Mucosa of descending colon (tissue), 3 donors: ENCODE results near the gene TMEM108. TPM values are rescaled to one million over a fixed set of nuclear protein-coding genes. Genes with fewer than 3 reads are reported as not detected.

Experiments used
- ATAC-seq: fragments of 200-7000 bp; cut with Tn5 transposase; one replicate; pipeline ENCODE4 v1.9.1; 2020; ENCODE audit warnings: mild to moderate bottlenecking, moderate library complexity
- DNase-seq, 3 donors: peaks; one replicate each; pipeline ENCODE4 v3.0.0-alpha.2; 2020
- H3K36me3 ChIP-seq: fragments of 200-600 bp; one replicate; pipeline ENCODE4 v1.8.0; 2021; ENCODE audit warnings: low read depth, mild to moderate bottlenecking
- H3K4me1 ChIP-seq: fragments of 200-600 bp; one replicate; pipeline ENCODE4 v1.8.0; 2021; ENCODE audit warnings: low read depth, mild to moderate bottlenecking
- H3K4me3 ChIP-seq: fragments of 200-600 bp; one replicate; pipeline ENCODE4 v1.8.0; 2021; ENCODE audit warnings: mild to moderate bottlenecking
- H3K9me3 ChIP-seq: fragments of 200-600 bp; one replicate; pipeline ENCODE4 v1.8.0; 2021; ENCODE audit warnings: mild to moderate bottlenecking
- intact Hi-C, 2 donors: fragments of 100-400 bp; cut with DNase I in 1 of 2; cut with micrococcal nuclease in 1 of 2; formaldehyde crosslinking; loops; one replicate each; pipeline versions ENCODE4 v1.11.0 to v1.11.1; 2022; cut with DNase I, micrococcal nuclease
- total RNA-seq, 3 donors: library from RNA; stranded (reverse); fragmentation: NEBNext Ultra II Directional in 2 of 3; extraction: Animal tissue kit (Norgen Biotek cat#: 25700) in 2 of 3; gene quantifications; one replicate each; pipeline versions ENCODE4 v1.2.1 to v1.2.4, GENCODE V29; 2021 to 2023
- TF ChIP-seq, protein P1 (sequence below): fragments of 200-600 bp; IDR thresholded peaks from one replicate; pipeline ENCODE4 v1.8.0; 2022; ENCODE audit warnings: antibody characterized with exemption, mild to moderate bottlenecking
- donor health status: DM: no; HTN: no; CAD: no; lungs with moderate emphysema.
- donor health status: DM: no; HTN: no; CAD: no.
- donor health status: DM: no; HTN: yes; CAD: no.

Gene TMEM108
- total RNA-seq, 3 donors from 2014 or later: 0.72 to 3.4 (median 1.1) TPM

GRCh38 chr3:133016838-133017309 is 21.3 kb upstream of the TMEM108 start:
- H3K4me1 ChIP-seq: no peaks in the 10 kb centered on the region
- intact Hi-C loops: no loop called here
- H3K9me3 ChIP-seq: peaks cover under 1% of the 10 kb centered on the region
- TF ChIP-seq, protein P1, sequence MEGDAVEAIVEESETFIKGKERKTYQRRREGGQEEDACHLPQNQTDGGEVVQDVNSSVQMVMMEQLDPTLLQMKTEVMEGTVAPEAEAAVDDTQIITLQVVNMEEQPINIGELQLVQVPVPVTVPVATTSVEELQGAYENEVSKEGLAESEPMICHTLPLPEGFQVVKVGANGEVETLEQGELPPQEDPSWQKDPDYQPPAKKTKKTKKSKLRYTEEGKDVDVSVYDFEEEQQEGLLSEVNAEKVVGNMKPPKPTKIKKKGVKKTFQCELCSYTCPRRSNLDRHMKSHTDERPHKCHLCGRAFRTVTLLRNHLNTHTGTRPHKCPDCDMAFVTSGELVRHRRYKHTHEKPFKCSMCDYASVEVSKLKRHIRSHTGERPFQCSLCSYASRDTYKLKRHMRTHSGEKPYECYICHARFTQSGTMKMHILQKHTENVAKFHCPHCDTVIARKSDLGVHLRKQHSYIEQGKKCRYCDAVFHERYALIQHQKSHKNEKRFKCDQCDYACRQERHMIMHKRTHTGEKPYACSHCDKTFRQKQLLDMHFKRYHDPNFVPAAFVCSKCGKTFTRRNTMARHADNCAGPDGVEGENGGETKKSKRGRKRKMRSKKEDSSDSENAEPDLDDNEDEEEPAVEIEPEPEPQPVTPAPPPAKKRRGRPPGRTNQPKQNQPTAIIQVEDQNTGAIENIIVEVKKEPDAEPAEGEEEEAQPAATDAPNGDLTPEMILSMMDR: no peak
- H3K36me3 ChIP-seq: no peaks in the 10 kb centered on the region
- no peak for DNase-seq
- H3K4me3 ChIP-seq: no peak overlapping the region
- no peak for ATAC-seq

DNA sequence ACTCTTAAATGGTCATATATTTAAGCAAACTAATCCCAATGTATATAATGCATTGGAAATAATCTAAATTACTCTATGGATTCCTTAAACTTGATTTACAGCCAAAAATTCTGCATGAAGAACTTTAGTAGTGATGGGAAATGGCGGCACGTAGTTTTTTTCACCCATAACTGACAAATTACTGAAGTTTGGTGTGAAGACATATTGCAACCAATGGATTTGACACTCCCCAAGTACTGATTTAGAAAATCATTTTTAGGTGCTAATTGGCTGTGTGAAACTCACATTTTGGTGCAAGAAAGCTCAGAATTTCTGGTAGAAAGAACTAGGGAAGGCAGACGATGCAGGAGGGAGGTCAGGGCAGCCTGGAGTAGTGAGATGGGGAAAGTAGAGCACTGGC is 19.3 kb upstream of the TMEM108 start:
- no peak for ATAC-seq

GRCh38 chr3:133021206-133021605 is 17.0 kb upstream of the TMEM108 start:
- TF ChIP-seq, protein P1: no peak
- DNase-seq: no peak

More for the DNA sequence above, 19.3 kb upstream of the TMEM108 start:
- H3K9me3 ChIP-seq: no peaks in the 10 kb centered on the region
- no peak for DNase-seq
- TF ChIP-seq, protein P1: no peak
- H3K36me3 ChIP-seq: no peaks in the 10 kb centered on the region
- intact Hi-C loops: no loop called here
- H3K4me1 ChIP-seq: no peaks in the 10 kb centered on the region
- H3K4me3 ChIP-seq: no peak overlapping the region

DNA sequence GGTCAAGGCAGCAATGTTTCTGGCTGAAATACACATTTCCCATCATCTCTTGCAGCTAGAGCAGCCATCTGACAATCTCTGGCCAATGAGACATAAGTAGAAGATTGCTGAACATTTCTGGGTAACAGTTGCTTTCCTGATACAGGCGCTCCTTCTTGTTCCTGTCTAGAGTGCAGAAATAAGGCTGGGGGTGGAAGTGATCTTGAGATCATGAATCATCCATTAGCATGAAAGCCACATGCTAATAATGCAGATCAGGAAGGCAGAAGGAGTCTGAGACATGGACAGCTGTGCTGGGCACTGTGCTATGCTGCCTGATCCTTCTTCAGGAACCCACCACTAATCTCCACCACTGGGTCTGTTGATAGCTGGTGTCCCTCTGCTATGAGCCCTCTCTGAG is 14.8 kb upstream of the TMEM108 start:
- no peaks in the 10 kb centered on the region for H3K36me3 ChIP-seq

More at GRCh38 chr3:133021206-133021605, 17.0 kb upstream of the TMEM108 start:
- H3K4me1 ChIP-seq: no peaks in the 10 kb centered on the region
- no peaks in the 10 kb centered on the region for H3K9me3 ChIP-seq
- no peak overlapping the region for H3K4me3 ChIP-seq
- no peak for ATAC-seq
- intact Hi-C loops: no loop called here
- H3K36me3 ChIP-seq: no peaks in the 10 kb centered on the region

DNA sequence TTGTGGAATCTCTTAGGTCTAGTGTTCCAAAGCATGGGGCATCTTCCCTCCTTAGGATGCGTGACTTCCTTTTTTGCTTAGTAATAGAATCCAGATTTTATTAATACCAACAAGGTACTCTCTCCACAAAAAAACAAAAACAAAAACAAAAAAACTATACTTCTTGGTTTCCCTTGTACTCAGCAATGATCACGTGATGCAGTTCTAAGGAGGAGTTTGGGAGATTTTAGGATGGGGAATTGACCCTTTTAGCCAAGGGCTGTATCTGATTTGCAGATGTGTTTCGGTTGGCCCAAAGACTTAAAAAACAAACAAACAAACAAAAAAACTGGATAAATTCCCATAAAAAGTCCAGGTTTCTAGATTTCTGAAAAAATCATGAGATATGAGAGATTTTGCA is 12.6 kb upstream of the TMEM108 start:
- DNase-seq (no peak), ATAC-seq (no peak)
- H3K36me3 ChIP-seq: no peaks in the 10 kb centered on the region
- no peaks in the 10 kb centered on the region for H3K4me1 ChIP-seq
- no peaks in the 10 kb centered on the region for H3K9me3 ChIP-seq
- intact Hi-C loops: no loop called here
- H3K4me3 ChIP-seq: no peak overlapping the region
- TF ChIP-seq, protein P1: no peak

More for the DNA sequence above, 14.8 kb upstream of the TMEM108 start:
- H3K4me1 ChIP-seq: no peaks in the 10 kb centered on the region
- no peak for ATAC-seq
- TF ChIP-seq, protein P1: no peak
- H3K9me3 ChIP-seq: no peaks in the 10 kb centered on the region
- DNase-seq: no peak
- H3K4me3 ChIP-seq: no peak overlapping the region
- intact Hi-C loops: no loop called here

DNA sequence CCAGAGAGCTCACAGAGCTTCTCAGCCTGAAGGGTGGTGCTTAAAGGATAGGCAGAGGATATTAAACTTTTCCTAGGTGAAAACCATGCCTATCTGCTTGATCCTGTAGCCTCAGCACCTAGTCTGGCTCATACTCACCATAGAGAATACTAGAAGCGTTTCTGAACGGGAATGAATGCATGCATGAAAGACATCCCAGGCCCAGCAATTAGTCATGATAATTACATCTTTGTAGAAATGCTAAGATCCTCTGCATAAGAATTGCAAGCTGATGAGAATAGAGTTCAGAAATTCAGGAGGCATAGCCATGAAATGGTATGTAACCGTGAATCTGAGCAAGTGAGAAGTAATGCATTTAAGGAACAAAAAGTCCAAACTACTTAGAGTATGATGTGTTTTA is 5.9 kb upstream of the TMEM108 start:
- intact Hi-C loops: loop anchor here in 1 of 2 donors (10.0 kb wide), 1 partner anchor 392 kb away; no protein-coding TSS in a partner anchor
- Histone ChIP-seq H3K4me1 (no peaks in the 10 kb centered on the region), H3K9me3 (no peaks in the 10 kb centered on the region), H3K4me3 (no peak overlapping the region), H3K36me3 (no peaks in the 10 kb centered on the region)
- ATAC-seq: no peak
- DNase-seq: no peak
- TF ChIP-seq, protein P1: no peak
